Stimulated activated CD4-positive, alpha-beta T cell treated with anti-CD3 and anti-CD28 coated beads, Interleukin-15, amount 100 ng/mL, for 24 hours (primary cell): ENCODE results near the gene CARD19.

Experiments
- DNase-seq: peaks from one replicate; pipeline ENCODE4 v3.0.0-alpha.2; 2020

CARD19 gene

DNA sequence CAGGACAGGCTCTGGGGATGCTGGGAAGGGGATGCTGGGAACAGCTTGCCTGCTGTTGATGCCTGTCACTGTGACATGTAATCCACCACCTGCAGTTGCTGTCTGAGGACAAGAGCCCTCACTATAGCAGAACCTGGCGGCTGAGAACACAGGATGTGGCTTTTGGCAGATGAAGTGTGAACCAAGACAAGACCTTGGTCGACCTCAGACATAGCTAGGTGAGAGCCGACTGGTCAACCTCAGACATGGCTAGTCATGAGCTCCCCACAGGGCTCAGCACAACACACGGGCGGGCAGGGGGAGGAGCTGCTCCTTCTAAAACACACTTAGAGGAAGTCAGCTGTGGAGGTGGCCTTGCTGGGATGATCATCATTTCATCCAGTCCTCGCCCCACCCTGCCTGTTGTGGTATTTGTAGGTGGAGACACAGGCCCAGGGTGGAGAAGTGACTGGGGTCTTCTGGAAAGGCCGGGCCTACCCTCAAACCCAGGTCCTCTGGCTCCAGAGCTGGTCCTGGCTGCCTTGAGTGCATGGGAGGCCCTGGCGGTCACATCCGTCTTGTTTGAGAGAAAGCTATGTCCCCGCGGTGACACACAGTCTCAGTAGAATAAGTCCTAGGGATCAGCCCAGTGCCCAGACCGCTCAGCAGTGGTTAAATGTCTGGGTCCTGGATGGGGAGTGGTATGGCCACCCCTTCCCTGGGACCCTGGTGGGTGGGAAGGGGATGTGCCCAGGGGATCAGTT is 31.5 kb upstream of the CARD19 start:
- peak; percentile 93 for DNase-seq

DNA sequence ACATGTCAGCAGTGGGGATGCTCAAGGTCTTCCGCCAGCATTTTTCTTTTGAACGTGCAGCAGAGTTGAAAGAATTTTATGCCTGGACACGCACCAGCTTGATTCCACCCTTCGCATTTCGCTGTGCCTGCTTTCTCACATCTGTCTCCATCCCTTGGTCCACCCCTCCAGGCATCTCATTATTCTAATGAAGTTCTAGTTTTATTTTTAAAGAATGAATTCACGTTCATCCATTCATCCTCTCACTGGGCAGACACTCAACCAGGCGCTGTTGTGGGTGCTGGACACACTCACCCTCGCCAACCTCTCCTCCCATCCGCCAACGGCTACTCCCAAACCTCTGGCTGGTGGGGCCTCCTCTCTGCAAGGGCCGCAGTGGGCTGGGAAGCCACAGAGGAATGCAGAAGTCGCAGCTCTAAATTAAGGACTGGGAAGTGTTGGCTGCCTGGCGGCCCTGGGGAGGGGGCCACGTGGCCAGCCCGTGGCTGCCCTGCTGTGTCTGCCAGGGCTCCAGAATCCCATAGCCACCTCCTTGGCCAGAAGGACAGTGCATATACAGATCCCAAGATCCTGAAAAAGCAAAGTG is 30.8 kb upstream of the CARD19 start:
- no peak for DNase-seq

DNA sequence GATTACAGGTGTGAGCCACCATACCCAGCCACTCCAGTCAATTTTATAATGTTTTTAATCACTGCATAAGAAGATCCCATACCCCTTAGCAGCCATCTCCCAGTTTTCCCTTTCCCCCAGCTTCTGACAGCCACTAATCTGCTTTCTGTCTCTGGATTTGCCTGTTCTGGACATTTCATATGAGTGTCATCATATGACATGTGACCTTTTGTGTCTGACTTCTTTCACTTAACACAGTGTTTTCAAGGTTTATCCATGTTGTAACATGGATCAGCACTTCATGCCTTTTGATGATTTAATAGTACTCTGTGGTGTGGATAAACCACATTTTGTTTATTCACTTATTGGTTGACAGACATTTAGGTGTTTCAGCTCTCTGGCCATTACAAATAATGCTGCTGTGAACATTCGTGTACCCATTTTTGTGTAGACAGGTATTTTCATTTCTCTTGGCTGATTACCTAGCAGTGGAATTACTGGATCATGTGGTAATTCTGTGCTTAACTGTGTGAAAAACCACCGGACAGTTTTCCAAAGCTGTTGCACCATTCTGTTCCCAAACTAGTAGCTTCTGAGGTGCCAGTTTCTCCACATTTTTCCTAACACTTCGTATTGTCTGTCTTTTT is 28.9 kb upstream of the CARD19 start:
- DNase-seq: no peak

DNA sequence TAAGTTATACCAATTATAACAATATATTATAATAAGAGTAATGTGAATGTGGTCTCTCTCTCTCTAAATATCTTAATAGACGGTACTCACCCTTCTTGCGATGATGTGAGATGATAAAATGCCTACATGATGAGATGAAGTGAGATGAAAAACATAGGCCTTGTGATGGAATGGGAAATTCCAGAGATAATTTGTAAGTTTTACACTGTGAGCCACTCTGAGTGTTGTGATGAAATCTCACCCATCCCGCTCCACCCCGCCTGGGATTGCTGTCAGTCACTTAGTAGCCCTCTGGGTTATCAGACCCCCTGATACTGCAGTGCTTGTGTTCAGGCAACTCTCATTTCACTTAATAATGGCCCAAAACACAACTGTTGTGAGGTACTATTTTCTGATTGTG is 27.1 kb upstream of the CARD19 start:
- DNase-seq: no peak

DNA sequence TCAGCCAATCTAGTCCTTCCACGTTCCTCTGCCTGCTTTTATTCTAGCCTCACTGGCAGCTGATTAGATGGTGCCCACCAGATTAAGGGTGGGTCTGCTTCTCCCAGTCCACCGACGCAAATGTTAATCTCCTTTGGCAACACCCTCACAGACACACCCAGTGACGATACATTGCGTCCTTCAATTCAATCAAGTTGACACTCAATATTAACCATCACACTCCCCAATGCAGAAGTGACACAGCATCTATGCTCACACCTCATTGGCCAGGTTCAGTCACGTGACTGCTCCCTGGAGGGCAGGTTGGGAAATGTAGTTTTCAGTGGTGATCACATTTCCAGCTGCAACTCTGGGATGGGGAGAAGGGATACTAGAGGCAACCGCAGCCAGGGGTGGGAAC is 24.6 kb upstream of the CARD19 start:
- DNase-seq: no peak

DNA sequence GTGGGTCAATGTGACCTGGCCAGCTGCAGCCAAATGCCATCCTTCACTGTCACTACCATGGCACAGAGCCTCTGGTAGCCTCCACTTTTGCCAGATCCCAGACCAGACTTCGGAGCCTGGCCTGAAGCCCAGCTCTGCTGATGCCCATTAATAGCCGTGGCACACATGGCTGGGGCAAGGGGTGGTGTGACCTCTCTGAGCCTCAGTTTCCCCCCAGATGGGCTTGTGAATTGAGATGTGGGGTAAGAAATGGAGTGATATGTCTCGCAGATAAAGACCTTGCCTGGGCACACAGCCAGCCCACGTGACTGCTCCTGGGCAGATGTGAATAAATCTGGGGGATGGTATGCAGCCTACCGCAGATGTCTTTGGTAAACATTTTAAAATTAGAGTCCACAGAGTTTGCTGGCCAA is 23.6 kb upstream of the CARD19 start:
- DNase-seq: no peak

DNA sequence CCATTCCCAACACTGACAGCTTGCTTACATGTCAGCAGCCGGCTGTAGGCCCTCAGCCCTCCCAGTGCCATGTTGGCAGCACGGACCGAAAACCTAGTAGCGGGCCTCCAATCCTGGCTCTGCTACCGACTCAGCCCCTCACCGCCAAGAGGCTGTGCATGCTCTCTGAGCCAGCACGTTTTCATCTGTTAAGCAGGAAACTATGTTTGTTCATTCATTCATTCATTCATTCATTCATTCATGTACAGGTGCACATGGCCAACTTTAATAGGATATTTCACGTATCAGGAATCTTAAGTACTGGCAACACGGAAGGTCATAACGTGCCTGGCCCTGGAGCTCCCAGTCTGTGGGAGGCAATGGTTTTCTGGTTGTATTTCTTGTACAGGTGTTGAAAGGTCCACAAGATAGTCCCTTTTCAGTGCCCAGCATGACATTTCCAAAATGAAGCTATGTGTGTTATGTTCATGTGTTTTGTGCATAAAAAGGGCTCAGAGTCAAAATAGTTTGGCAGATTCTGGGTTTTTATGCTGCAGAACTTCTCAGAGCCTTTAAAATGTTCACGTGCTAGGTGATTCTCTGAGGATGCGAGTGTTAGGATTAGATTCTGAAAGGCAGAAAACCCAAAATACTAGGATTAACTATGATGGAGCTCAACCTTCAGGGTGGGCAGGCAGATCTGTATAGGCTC is 19.8 kb upstream of the CARD19 start:
- DNase-seq: no peak

DNA sequence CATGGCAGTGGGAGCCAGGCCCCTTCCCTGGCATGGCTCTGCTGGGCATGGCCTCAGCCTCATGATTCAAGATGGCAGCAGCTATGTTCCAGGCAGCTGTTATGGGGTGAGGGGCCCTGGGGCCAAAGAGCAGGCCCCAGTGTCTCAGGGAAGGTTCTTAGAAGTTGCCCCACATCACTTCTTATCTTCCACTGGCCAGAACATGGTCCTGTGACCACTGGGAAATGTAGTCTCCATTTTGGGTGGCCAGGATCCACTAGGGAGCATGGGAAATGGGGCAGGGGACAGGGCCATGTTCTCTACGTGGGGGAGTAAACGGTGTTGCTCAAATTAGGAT is 19.3 kb upstream of the CARD19 start:
- no peak for DNase-seq

DNA sequence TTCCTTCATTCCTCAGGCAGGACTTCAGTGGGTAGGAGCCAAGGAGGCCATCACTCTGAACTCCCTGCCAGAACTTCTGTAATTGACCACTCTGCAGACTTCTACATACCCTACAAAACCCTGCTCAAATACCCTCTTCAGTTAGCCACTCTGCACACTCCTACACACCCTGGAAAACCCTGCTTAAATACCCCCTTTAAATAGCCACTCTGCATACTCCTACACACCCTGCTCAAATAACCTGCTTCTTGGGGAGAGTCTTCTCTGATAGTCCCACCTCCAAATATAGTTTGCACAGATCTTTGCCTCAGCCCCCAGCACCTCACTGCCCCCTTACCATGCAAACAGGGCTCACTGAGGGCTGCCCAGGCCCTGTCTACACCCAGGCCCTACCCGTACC is 18.6 kb upstream of the CARD19 start:
- no peak for DNase-seq

DNA sequence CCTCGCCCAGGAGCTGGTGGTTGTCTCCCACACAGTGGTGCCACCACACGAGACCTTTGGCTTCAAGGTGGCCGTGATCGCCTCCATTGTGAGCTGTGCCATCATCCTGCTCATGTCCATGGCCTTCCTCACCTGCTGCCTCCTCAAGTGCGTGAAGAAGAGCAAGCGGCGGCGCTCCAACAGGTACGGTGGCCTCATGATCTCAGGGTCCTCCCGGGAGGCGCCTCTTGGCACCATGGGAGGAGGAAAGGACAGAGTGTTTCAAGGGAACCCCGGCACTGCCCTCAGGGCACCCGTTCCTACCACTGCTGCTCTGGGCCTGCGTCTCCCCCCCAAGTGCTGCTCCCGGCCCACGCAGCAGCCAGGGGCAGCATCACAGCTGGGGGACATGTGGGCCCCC is 18.2 kb upstream of the CARD19 start:
- no peak for DNase-seq

DNA sequence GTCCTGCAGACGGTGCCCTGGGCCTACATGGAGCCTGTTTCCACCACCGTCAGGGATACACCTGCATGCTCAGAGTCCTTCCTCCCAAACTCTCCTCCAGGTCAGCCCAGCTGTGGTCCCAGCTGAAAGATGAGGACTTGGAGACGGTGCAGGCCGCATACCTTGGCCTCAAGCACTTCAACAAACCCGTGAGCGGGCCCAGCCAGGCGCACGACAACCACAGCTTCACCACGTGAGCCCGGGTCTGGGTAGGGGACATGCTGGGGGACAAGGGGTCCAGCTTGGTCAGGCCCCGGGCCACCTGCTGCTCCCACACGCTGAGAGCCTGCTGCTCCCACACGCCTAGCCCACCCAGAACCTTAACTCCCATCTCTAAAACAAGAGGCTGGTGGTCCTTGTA is 16.6 kb upstream of the CARD19 start:
- DNase-seq: no peak

DNA sequence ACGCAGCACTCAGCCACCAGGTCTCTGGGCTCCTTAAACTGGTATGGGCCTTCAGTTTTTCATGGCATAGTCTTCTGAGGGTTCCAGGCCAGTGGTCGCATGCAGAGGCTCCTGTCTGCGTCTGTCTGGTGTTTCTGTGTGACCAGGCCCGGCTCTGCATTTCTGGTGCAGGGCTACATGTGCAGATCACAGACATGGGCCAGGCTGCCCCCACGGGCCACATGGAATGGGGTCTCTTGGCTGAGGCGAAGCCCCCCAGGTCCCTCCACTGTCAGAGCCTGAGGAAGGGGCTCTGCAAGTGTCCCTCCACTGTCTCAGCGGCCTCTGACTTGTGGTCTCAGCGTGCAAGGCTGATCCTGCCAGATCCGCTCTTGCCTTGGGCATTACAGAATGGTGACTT is 15.6 kb upstream of the CARD19 start:
- no peak for DNase-seq

DNA sequence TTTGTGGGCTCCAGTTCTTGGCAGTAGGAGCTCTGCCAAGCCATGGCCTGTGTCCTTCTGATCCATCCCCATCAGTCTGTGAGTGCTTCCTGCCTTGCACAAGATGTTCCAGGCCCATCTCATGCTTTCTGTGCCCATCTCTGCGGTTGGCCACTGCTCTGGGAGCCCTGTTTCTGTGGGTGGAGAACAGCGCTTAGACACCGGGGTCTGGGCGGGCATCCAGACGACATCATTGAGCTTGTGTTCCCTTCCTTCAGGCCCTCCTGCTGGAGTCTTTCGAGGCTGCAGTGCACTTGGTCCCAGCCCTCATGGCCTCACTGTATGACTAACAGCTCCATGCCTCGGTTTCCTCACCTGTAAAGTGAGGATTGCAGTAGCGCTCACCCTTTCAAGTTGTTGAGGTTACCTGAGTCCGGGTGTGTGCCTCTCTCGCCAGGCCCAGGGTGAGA is 14.9 kb upstream of the CARD19 start:
- DNase-seq: no peak

DNA sequence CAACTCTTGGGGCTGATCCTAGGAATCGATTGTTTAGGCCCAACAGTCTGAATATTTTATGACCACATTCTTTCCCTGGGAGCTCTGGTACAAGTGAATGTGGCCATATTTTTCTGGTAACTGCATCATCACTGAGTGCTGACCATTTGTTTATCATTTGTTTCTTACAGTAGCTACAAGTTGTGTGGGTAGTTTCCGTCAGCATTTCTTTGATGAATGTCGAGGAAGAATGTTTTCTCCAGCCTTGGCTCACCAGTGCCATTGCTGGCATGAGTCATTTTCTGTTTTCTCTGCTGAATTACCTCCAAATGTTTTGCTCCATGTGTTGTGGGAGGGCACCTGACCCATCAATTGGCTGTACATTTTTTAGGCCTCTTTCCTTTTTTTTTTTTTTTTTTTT is 14.1 kb upstream of the CARD19 start:
- DNase-seq: no peak

DNA sequence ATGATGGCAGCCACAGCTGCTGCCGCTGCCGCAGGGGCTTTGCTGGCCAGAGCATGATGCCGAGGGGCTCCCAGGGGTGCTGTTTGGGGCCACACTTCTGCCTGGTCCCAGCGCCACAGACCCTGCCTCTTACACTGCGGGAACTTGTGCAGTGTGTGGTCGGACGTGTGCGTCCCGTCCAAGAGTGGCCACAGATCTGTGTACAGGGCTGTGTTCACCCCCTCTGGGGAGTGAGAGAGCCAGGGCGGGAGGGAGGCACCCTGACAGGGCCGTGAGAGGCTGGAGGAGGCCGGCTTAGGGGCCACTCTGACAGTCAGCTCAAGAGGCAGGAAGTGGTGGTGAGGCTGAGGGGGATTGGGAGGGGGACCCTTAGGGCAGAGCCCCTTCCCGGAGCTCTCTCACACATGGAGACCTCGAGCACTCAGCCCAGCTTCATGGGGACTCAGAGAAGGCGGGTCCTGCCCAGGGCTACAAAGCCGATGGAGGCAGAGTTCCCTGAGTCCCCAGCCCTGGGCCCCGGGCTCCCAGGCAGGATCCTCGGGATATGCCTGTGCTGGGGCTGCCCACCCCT is 13.1 kb upstream of the CARD19 start:
- DNase-seq: no peak

DNA sequence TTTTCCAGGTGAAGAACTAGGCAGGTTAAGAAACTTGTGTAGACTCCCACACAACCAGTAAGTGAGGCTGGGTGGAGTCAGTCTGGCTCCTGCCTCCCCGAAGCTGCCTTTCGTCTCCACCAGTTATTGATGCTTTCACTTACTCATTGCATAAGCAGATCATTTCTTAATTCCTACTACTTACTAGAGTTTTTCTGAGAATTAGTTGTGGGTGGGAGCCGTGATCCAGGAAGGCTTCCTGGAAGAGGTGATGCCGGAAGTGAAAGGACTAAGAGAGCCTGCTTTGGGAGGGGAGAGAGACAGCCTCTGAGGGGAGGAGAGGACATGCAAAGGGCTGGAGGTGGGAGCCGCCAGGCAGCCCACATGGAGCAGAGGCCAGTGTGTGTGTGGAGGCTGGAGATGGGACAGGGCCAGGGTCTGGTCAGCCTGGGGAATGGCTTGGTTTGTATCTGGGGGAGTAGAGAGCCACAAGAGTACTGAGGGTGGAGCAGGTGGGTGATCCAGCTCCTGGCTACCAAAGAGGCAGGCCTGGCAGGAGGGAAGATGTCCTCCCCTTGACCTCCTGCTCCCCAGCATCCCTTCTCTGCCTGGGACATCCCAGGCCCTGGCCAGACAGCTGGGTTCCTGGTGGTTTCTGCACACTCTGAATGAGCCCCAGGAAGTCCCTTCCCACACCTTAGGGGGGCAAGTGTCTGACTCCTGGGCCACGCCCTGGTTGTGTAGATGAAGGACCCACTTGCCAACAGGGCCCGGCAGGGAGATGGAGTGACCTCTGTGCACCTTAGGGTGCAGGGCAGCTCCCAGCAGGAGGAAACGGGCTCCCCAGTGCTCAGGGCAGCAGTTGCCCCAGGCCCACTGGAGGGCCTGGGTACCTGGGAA is 12.2 kb upstream of the CARD19 start:
- peak; percentile 63 for DNase-seq

DNA sequence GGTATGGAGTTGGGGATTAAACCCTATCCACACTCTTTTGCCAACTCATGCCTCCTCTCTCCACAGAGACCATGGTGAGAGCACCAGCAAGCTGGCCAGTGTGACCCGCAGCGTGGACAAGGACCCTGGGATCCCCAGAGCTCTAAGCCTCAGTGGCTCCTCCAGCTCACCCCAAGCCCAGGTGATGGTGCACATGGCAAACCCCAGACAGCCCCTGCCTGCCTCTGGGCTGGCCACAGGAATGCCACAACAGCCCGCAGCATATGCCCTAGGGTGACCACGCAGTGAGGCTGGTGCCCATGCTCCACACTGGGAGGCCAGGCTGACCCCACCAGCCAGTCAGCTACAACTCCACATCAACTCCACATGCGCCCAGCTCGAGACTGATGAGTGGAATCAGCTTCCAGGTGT is 11.5 kb upstream of the CARD19 start:
- no peak for DNase-seq

DNA sequence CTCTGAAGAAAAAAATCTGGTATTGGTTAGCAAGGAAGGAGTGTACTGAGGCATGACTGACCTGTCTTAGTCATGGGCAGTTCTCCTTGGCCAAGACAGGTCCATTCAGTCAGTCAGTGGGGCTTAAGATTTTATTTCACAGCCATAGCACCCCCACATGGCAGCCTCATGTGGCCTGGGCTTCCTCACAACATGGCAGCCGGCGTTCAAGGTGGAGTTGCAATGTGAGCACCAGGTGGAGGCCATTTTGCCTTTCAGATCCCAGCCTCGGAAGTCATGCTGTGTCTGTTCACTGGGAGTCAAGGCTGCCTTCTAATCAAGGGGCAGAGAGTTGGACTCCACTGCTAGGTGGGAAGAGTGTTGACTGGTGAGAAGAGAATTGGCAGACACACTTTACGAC is 10.3 kb upstream of the CARD19 start:
- no peak for DNase-seq

DNA sequence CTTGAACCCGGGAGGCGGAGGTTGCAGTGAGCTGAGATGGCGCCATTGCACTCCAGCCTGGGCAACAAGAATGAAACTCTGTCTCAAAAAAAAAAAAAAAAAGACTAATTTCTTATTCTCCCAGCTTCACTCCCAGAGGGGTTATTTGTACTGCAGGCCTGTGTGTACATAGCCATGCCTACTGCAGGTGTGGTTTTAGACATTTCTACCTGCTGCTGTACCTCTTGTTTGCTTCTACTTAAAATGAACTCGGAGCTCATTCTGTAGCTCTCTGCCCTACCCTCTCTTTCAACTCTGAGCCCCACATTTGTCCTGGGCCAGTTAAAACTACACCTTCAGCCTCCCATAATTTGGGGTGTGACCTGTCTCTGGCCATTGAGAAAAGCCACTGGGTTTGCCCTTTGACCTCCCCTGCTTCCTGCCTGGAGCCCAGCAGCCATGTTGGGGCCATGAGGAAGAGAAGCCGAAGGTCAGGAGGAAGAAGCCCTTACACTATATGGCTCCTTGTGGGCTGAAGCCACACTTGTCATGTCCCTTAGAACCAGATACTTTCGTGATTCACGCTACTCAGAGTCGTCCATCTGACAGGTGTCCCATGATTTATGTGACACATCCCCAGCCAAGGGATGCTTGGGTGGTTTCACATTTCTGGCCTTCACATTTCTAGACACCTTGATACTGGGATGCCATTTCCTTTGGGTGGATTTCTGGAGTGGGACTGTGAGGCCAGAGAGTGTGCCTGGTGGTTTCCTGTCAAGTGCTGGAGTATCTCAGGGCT is 9.4 kb upstream of the CARD19 start:
- no peak for DNase-seq

DNA sequence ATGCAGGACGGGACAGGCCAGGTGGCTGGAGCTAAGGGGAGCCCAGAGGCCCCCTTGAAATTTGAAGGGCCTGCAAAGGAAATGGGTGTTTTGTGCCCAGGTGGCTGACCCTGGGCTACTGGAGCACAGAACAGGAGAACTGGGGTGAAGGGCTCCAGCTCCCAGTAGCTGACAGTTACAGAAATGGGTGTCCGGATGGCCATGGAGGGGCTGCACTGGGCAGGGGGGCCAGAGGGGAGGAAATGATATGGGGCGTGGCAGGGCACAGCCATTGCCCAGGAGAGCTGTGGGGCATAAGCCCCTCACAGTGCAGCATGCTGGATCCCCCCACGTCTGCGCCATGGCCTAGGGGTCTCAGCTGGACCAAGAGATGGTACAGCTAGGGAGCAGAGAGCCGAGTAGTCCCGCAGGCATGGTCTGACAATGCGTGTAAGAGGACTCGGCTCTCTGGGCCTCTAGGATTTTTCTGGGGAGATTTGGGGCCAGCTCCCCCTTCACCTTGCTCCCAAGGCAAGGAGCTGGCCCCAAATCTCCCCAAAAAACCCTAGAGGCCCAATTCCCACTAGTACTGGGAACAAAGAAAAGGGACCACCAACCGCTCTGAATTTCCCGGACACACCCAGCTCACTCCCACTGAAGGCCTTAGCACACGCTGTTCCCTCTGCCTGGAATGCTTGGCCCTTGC is 7.9 kb upstream of the CARD19 start:
- DNase-seq: no peak

DNA sequence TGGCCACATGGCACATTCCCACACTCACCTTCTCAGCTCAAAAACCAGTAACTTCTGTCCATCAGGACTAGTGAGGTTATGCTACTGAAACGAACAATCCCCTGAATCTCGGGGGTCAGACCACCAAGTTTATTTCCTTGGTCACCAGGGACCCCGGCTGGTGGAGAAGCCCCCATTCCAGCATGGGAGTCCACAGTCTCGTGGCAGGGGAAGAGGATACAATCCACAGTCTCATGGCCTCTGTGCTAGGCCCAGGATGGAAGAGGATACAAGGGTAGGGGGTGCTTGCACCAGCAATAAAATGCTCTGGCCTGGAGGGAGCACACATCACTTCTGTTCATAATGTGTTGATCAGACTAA is 7.4 kb upstream of the CARD19 start:
- DNase-seq: no peak
